Large intestine (tissue), 12 donors: Measurements from ENCODE around the gene INMT. TPM values are rescaled to one million over a fixed set of nuclear protein-coding genes. Genes with fewer than 3 reads are reported as not detected.
A peak's percentile ranks its signal among the peaks of the same experiment; 100 is the strongest.

Source experiments
- DNase-seq, 2 donors: peaks; one replicate each; pipeline versions ENCODE4 v3.0.0 to v3.0.0-alpha.2; 2013
- H3K27ac ChIP-seq: one replicate; pipeline ENCODE4 v1.5.1; 2013; ENCODE audit warnings: low read length
- H3K27me3 ChIP-seq: 2 replicates; pipeline ENCODE4 v1.6.1; 2013; ENCODE audit warnings: low read length; ENCODE audit not compliant: control insufficient read depth, insufficient read depth
- H3K36me3 ChIP-seq: 2 replicates; pipeline ENCODE4 v1.6.1; 2013; ENCODE audit warnings: low read length; ENCODE audit not compliant: control insufficient read depth, insufficient read depth
- H3K4me1 ChIP-seq: one replicate; pipeline ENCODE4 v1.6.1; 2013; ENCODE audit warnings: low read length; ENCODE audit not compliant: control insufficient read depth, insufficient read depth
- H3K4me3 ChIP-seq: one replicate; pipeline ENCODE4 v1.5.1; 2013; ENCODE audit warnings: low read length
- H3K9me3 ChIP-seq: one replicate; pipeline ENCODE4 v1.6.1; 2013; ENCODE audit warnings: mild to moderate bottlenecking, low read depth, low read length, moderate library complexity; ENCODE audit not compliant: control insufficient read depth
- WGBS: methylation state at CpG from one replicate; pipeline ENCODE4 v1.1.5; 2013; ENCODE audit warnings: low lambda C conversion rate; ENCODE audit not compliant: insufficient coverage; 5-methylcytosine and 5-hydroxymethylcytosine counted together
- long read RNA-seq, 11 donors: transcript quantifications; one replicate each; lab custom pipeline, GENCODE V29; 2026
- polyA plus RNA-seq: library from polyadenylated mRNA; unstranded; fragments of 120-200 nt; gene quantifications from one replicate; pipeline ENCODE4 v1.2.1, GENCODE V29; 2013

The INMT gene
- polyA plus RNA-seq: 10.1 TPM
- long read RNA-seq, donor 1, partial matches to known transcripts: 10 of 13 reads
- long read RNA-seq, donor 1, other reads (novel, unspliced or antisense): 0 of 13 reads
- long read RNA-seq, donor 2, transcript INMT-201 (3 exons, 2,559 nt): major isoform, 16 of 16 reads
- long read RNA-seq, donor 2, partial matches to known transcripts: 0 of 16 reads
- long read RNA-seq, donor 2, other reads (novel, unspliced or antisense): 0 of 16 reads
- long read RNA-seq, donor 3, partial matches to known transcripts: 0 of 3 reads
- long read RNA-seq, donor 3, other reads (novel, unspliced or antisense): 0 of 3 reads
- long read RNA-seq, donor 4: 0 reads
- long read RNA-seq, donor 5, partial matches to known transcripts: 0 of 1 reads
- long read RNA-seq, donor 5, other reads (novel, unspliced or antisense): 0 of 1 reads
- long read RNA-seq, donor 6, transcript INMT-201 (3 exons, 2,559 nt): major isoform, 11 of 72 reads
- long read RNA-seq, donor 6, partial matches to known transcripts: 61 of 72 reads
- long read RNA-seq, donor 6, other reads (novel, unspliced or antisense): 0 of 72 reads
- long read RNA-seq, donor 7, partial matches to known transcripts: 0 of 1 reads
- long read RNA-seq, donor 7, other reads (novel, unspliced or antisense): 0 of 1 reads
- long read RNA-seq, donor 8, partial matches to known transcripts: 0 of 3 reads
- long read RNA-seq, donor 8, other reads (novel, unspliced or antisense): 0 of 3 reads
- long read RNA-seq, donor 9, partial matches to known transcripts: 5 of 9 reads
- long read RNA-seq, donor 9, other reads (novel, unspliced or antisense): 0 of 9 reads
- long read RNA-seq, donor 10, partial matches to known transcripts: 0 of 1 reads
- long read RNA-seq, donor 10, other reads (novel, unspliced or antisense): 0 of 1 reads
- long read RNA-seq, donor 11: 0 reads

DNA sequence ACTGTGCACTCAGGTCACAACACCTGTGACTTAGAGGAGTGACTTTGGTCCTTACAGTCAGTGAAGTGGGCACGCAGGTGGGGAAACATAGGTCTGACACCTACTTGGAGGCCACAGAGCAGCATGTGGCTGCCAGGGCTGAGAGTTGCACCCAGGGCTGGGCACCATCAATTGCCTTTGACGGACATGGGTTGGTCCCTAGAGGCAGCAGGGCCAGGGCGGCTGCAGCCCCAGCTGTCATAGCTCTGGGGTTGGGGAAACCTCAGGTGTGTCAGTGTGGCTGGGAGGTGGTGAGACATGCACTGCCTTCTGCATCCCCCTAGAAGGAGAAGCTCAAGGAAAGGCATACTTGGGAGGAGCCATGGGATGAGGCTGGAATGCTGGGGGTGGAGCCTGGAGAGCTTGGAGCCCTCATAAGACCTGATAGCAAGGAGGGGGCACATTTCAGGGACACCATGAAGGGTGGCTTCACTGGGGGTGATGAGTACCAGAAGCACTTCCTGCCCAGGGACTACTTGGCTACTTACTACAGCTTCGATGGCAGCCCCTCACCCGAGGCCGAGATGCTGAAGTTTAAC is at the start of gene INMT:
Gene INMT, plus strand, starts transcription at position 440 of the 578 bp plus-strand sequence. Its CDS starts 16 bp downstream, at position 456.
- Histone ChIP-seq H3K27ac (peak within 1 kb of the TSS; percentile 50), H3K36me3 (no peaks in the 10 kb centered on the region), H3K4me1 (peaks cover 38% of the 10 kb centered on the region), H3K27me3 (no peaks in the 10 kb centered on the region), H3K9me3 (peaks cover 3% of the 10 kb centered on the region), H3K4me3 (no peak within 1 kb of the TSS)
- no CpG with 5 or more reads among the region's 6 CpGs for WGBS
- DNase-seq: peak in 1 of 2 donors; percentile 27

DNA sequence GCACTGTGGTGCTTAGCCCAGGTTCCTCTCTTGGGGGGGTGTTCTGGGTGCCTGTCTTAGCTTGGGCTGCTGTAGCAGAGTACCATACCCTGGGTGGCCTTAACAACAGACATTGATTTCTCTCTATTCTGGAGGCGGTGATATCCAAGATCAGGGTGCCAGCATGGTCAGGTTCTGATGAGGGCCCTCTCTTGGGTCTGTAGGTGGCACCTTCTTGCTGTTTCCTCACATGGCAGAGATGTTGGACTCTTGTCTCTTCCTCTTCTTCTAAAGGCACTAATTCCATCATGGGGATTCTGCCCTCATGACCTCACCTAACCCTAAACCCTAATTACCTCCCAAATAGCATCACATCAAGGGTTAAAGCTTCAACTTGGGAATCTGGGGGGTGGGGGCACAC is 49.7 kb upstream of the INMT start:
- H3K36me3 ChIP-seq: no peaks in the 10 kb centered on the region
- no peaks in the 10 kb centered on the region for H3K9me3 ChIP-seq
- DNase-seq: no peak
- H3K4me3 ChIP-seq: no peak overlapping the region
- H3K27me3 ChIP-seq: no peaks in the 10 kb centered on the region
- no CpG with 5 or more reads among the region's 1 CpG for WGBS
- peaks cover 2% of the 10 kb centered on the region for H3K4me1 ChIP-seq
- no peak overlapping the region for H3K27ac ChIP-seq

DNA sequence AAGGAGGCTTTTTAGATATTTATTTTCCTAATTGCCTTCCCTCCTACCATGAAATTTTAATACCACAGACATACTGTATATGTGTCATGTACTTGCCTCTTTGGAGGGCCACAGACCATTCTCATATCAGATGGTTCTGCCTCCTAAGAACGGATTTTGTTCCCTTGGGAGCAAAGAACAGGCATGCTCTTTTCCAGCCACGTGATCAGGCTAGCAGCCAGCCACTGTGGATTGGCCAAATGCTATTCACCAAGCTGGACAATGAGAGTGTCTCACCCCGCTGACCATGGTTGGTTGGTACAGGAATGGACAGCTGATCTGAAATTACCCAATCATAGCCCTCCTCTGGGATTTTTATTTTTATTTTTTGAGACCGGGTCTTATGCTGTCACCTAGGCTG is 48.2 kb upstream of the INMT start:
- H3K27me3 ChIP-seq: no peaks in the 10 kb centered on the region

DNA sequence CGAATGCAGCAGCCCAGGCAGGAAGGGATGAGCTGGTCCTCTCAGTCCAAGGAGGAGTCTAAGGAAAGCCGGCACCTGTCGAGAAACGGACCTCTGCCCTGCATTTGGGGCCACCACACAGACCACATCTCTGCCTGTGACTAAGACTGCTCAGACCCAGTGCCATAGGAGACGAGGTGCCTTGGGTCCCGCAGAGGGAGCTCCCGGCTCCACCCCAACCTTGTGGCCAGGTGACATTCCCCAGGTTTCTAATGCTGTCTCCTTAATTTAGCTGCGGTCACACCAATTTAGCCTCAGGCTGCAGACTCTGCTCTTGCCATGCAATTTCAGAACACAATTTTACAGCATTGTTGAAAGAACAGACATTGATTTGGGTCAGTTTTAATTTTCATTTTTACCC is 46.9 kb upstream of the INMT start:
- Histone ChIP-seq H3K36me3 (no peaks in the 10 kb centered on the region), H3K4me3 (no peak overlapping the region), H3K9me3 (no peaks in the 10 kb centered on the region), H3K4me1 (peaks cover 2% of the 10 kb centered on the region), H3K27me3 (no peaks in the 10 kb centered on the region), H3K27ac (no peak overlapping the region)
- no peak for DNase-seq
- 90% methylated on average over 2 of the region's 8 CpGs for WGBS

More for the DNA sequence above, 48.2 kb upstream of the INMT start:
- H3K4me3 ChIP-seq: no peak overlapping the region
- WGBS: 100% methylated on average over 1 of the region's 4 CpGs
- no peak for DNase-seq
- no peak overlapping the region for H3K27ac ChIP-seq
- peaks cover 2% of the 10 kb centered on the region for H3K4me1 ChIP-seq
- H3K9me3 ChIP-seq: no peaks in the 10 kb centered on the region
- no peaks in the 10 kb centered on the region for H3K36me3 ChIP-seq

DNA sequence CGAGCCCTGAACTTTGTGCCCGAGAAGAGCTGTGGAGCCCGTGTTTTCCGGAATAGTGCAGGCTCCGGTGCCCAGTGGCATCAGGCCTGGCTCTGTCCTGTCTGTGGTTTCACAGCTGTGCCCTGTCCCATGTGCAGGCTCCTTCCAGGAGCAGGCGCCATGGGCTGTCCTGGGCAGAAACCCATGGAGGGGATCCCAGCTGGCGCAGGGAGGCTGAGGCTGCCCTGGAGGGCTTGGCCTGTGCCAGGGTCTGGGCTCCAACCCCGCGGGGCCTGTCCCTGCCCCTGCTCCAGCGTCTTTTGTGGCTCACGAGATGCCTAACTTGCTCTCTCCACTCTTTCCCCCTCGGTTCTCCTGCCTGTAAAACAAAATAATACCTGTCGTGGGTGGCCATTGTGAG is 46.3 kb upstream of the INMT start:
- Histone ChIP-seq H3K36me3 (no peaks in the 10 kb centered on the region), H3K27me3 (no peaks in the 10 kb centered on the region), H3K4me1 (peaks cover 2% of the 10 kb centered on the region), H3K4me3 (no peak overlapping the region), H3K27ac (no peak overlapping the region), H3K9me3 (no peaks in the 10 kb centered on the region)
- no peak for DNase-seq
- 100% methylated on average over 1 of the region's 13 CpGs for WGBS

DNA sequence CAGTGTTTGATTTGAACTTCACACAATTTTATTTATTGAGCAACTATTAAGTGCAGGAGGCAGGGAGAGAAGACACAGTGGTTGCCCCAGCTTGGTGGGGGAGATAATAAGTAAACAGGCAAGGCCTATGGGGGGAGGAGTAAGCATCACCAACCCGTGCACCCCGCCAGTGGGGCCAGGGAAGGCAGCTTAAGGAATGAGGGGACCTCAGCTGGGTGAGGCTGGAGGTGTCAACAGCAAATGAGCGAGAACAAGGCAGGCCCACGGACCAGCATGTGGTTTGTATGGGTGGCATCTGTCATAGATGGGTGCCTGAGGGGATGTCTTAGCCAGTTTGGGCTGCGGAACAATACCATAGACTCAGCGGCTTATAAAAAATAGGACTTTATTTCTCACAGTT is 45.6 kb upstream of the INMT start:
- DNase-seq: no peak
- no peak overlapping the region for H3K27ac ChIP-seq
- no peaks in the 10 kb centered on the region for H3K9me3 ChIP-seq
- H3K4me3 ChIP-seq: no peak overlapping the region
- H3K4me1 ChIP-seq: no peaks in the 10 kb centered on the region
- no CpG with 5 or more reads among the region's 6 CpGs for WGBS
- H3K36me3 ChIP-seq: no peaks in the 10 kb centered on the region
- H3K27me3 ChIP-seq: no peaks in the 10 kb centered on the region

DNA sequence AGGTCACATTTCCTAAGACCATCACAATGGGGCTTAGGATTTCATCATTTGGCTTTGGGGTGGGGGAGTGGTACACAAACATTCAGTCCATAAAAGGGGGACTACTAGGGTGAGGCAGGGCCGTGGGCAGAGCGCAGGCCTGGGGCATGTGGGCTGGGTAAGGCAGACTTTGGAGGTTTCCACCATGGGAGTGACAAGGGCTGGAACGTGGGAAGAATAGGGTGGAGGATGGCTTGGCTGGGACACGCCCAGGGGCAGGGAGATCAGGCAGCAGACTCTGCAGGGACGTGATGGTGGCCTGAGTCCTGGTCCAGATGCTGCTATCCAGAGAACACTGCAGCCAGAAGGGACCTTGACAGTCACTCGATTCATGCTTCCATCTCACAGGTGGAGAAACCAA is 45.0 kb upstream of the INMT start:
- DNase-seq: no peak
- H3K9me3 ChIP-seq: no peaks in the 10 kb centered on the region
- H3K4me1 ChIP-seq: no peaks in the 10 kb centered on the region
- H3K4me3 ChIP-seq: no peak overlapping the region
- H3K27me3 ChIP-seq: no peaks in the 10 kb centered on the region
- WGBS: no CpG with 5 or more reads among the region's 6 CpGs
- no peak overlapping the region for H3K27ac ChIP-seq
- no peaks in the 10 kb centered on the region for H3K36me3 ChIP-seq

DNA sequence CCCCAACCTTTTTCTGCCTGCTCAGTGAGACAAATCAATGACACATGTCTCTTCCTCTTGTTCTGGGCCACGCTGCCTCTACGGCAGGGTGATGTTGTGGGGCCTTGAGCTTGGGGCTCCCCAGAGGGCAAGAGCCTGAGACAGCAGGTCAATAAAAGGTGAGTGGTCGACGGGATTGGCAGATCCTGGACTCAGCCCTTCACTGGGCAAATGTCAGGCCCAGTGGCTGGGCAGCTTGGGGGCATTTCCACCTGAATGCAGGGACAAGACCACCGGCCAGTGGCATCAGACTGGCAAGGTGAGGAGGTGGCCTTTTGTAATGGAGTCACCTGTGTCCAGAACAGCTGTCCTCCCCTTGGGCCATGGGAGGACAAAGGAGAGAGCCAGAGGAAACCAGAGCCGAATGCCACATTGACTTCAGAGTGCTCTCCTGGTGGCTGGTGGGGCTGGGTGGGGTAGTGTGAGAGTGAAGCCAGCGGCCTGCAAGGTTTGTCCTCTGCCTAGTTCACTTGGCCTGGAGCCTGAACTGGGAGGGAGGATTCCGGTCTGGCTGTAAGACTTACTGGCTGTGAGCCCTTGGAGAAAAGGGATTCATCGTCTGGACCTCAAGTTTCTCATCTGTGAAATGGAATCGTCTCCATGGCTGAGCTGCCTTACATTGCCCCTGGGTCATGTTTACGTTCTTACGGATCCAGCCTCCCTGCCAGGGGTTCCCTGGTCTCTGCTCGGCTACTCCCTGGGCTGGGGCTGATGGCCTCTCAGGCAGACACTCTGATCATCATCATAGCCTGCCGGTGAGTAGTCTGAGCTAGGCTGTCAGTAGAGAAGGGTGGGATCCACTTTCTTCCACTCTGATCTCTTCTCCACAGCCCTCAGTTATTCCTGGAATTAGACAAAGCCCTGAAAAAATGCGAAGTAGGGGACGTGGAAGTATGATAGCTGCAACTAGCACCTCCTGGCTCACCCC is 44.3 kb upstream of the INMT start:
- WGBS: no CpG with 5 or more reads among the region's 16 CpGs
- Histone ChIP-seq H3K27me3 (no peaks in the 10 kb centered on the region), H3K27ac (no peak overlapping the region), H3K9me3 (no peaks in the 10 kb centered on the region), H3K4me1 (no peaks in the 10 kb centered on the region), H3K4me3 (no peak overlapping the region), H3K36me3 (no peaks in the 10 kb centered on the region)
- DNase-seq: no peak

DNA sequence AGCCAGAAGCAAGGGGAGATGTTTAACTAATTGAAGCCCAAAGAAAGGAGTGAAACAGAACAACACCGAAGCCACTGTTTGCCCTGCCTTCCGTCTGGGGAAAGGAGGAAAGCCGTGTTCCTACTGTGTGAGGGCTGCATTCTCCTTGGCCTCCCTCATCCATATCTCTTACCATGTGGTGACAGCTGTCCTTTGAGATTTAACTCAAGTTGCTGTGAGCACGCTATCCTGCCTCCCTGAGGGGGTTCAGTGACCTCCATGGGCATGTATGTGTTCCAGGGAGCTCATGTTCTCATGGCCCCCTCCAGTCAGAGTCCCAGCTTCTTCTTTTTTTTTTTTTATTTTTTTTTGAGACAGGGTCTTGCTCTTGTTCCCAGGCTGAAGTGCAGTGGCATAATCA is 43.5 kb upstream of the INMT start:
- no peaks in the 10 kb centered on the region for H3K9me3 ChIP-seq
- DNase-seq: no peak
- no peak overlapping the region for H3K27ac ChIP-seq
- no peaks in the 10 kb centered on the region for H3K36me3 ChIP-seq
- no peak overlapping the region for H3K4me3 ChIP-seq
- no CpG with 5 or more reads among the region's 4 CpGs for WGBS
- H3K4me1 ChIP-seq: no peaks in the 10 kb centered on the region
- H3K27me3 ChIP-seq: no peaks in the 10 kb centered on the region
